GM12864 (cell line): ENCODE data around the gene ERC2.
"Not testable (repeated sequence)": the region's sequence is repeated elsewhere in the genome, so short reads cannot be mapped to it uniquely, and the experiment has no call there.

Experiments
- DNase-seq: peaks from one replicate; pipeline ENCODE4 v3.0.0-alpha.2; 2011; ENCODE audit warnings: low read depth
- H3K4me3 ChIP-seq: 2 replicates; pipeline ENCODE4 v1.5.1; 2011; ENCODE audit warnings: mild to moderate bottlenecking, low read depth, low read length, control low read depth
- TF ChIP-seq, protein P1 (sequence below): IDR thresholded peaks from 2 replicates; pipeline ENCODE4 v1.5.1; 2011; ENCODE audit warnings: low read depth, mild to moderate bottlenecking, moderate library complexity, low read length, control low read depth, inconsistent platforms; ENCODE audit errors: missing control alignments

ERC2 gene

DNA sequence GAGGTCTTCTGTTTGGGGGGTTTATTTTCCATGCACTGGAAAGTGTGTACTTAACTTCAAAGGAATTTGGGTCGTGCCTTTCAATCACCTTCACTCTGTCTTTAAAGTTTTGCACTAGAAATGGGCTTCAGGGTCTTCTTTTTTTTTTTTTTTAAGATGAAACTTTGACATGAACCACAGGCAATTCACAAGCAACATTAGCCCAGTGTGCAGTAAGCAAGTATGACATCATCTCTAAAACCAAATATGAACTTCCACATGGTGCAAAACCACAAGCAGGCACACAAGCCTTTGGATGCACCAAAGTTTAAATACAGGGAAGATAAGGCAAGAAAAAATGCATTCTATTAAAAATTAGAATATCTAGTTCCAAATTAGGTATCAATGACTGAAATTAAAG lies 381.9 kb downstream of the ERC2 start:
- TF ChIP-seq, protein P1, sequence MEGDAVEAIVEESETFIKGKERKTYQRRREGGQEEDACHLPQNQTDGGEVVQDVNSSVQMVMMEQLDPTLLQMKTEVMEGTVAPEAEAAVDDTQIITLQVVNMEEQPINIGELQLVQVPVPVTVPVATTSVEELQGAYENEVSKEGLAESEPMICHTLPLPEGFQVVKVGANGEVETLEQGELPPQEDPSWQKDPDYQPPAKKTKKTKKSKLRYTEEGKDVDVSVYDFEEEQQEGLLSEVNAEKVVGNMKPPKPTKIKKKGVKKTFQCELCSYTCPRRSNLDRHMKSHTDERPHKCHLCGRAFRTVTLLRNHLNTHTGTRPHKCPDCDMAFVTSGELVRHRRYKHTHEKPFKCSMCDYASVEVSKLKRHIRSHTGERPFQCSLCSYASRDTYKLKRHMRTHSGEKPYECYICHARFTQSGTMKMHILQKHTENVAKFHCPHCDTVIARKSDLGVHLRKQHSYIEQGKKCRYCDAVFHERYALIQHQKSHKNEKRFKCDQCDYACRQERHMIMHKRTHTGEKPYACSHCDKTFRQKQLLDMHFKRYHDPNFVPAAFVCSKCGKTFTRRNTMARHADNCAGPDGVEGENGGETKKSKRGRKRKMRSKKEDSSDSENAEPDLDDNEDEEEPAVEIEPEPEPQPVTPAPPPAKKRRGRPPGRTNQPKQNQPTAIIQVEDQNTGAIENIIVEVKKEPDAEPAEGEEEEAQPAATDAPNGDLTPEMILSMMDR = no peak
- H3K4me3 ChIP-seq = no peak overlapping the region
- no peak for DNase-seq

DNA sequence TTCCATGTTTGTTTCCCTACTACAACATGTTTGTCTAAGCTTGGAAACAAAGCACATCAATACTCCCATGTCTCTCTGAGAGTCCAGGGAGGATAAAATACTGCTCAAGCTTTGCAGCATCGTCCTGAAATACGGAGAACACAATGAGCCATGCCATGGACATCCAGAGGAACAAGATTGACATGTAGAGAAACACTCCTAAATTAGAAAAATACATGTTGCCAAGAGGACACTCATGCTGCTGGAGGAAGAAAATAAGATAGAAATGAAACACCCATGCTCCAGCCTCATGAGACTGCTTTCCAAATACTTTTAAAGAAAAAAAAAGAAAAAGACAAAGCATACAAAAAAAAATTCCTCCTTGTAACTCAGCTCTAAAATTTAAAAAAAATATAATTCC lies 387.0 kb downstream of the ERC2 start:
- TF ChIP-seq, protein P1 = no peak
- no peak overlapping the region for H3K4me3 ChIP-seq
- no peak for DNase-seq

DNA sequence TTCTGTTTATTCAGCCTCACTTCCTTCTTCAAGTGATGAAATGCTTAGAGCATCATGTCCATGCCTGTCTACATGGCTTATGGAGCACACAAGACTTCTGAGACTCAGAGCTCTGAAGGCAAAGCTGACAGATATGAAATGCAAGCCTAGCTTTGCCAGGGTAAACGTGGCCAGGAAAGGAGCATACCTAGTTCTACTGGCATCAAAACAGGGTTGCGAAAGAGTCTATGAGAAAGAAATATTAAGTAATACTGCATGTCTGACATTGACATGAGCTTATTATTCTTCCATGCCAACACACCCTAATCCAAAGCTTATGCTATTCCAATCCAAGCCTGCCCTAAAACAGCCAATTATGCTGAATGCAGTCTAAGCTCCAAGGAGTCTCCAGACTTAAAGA lies 391.5 kb downstream of the ERC2 start:
- H3K4me3 ChIP-seq = no peak overlapping the region
- DNase-seq = no peak
- TF ChIP-seq, protein P1 = no peak

- no peak overlapping the region for H3K4me3 ChIP-seq
- no peak for DNase-seq
- TF ChIP-seq, protein P1 = no peak
Measured at GRCh38 chr3:56075089-56075488, 393.2 kb downstream of the ERC2 start.

DNA sequence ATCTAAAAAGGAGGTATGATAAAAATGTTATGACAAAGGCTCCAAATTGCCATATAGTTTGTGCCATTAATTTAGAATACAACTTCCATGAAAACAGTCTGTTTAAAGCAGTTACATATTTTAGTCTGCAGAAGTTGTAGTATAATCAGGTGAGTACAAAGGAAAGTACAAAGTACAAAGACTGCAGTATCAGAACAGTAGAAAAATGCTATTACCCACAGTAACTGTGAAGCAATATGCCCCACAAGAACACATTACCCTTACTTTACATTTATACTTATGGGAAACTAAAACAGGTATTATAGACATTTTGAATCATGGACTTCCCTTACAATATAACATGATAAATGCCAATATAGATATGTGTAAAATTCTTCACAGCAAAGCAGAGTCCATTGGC lies 398.5 kb downstream of the ERC2 start:
- no peak for DNase-seq
- no peak overlapping the region for H3K4me3 ChIP-seq
- TF ChIP-seq, protein P1 = no peak

- not testable (repeated sequence) for H3K4me3 ChIP-seq, DNase-seq
Measured at GRCh38 chr3:56066405-56066804, 401.9 kb downstream of the ERC2 start.

DNA sequence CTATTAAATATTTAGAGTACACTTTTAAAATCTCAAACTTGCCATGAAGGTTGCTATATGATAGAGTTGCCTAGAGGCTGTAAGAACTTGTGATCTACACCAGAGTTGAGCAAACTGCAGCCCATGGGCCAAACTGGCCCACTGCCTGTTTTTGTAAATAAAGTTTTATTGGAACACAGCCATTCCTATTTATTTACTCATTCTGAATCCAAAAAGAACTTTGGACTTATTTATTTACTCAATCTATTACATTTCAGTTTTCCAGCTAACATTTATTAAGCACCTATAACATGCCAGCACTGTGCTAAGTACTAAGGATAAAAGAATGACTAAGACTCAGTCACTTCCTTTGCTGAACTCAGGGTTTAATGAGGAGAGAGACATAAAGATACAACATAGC lies 403.6 kb downstream of the ERC2 start:
- no peak for DNase-seq
- TF ChIP-seq, protein P1 = no peak
- H3K4me3 ChIP-seq = no peak overlapping the region

DNA sequence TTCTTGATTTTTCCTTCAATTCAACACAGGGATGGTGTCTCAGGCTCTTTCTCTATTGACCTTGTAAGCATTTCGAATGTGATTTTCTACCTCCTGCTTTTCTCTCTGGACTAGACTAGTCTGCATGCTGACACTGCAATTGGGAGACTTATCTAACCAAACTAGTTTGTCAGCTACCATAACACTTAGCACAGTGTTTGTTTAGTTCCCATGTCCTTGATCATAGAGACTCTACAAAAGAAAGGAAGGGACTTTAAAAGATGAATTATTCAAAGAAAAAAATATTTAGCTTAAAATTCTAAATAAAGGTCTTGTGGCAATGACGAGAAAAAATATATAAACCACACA lies 407.0 kb downstream of the ERC2 start:
- DNase-seq = no peak
- no peak overlapping the region for H3K4me3 ChIP-seq
- TF ChIP-seq, protein P1 = no peak
